CD4-positive, alpha-beta memory T cell (primary cell): ENCODE data around the gene PARP6. TPM values are rescaled to one million over a fixed set of nuclear protein-coding genes. Genes with fewer than 3 reads are reported as not detected.

ENCODE experiments used
- CTCF ChIA-PET: fragments of 350-600 bp; sonication (Branson Sonifier 250); formaldehyde crosslinking; loops from one replicate; lab custom pipeline; 2021; ENCODE audit warnings: inconsistent platforms; ENCODE audit not compliant: partially characterized antibody; lab: Charles Lee
- POLR2A ChIA-PET: fragments of 350-600 bp; sonication (Branson Sonifier 250); formaldehyde crosslinking; loops from one replicate; lab custom pipeline; 2021; ENCODE audit not compliant: partially characterized antibody; lab: Charles Lee
- DNase-seq, 5 donors: peaks; one replicate each; pipeline versions ENCODE4 v3.0.0 to v3.0.0-alpha.2; 2020 to 2022; ENCODE audit warnings: mixed read lengths in 1 of 5
- H3K27ac ChIP-seq: one replicate; pipeline ENCODE4 v1.7.0; 2013; ENCODE audit warnings: low read depth, low read length
- H3K27me3 ChIP-seq: 2 replicates; pipeline ENCODE4 v1.7.0; 2013; ENCODE audit warnings: mild to moderate bottlenecking, low read length, moderate library complexity; ENCODE audit not compliant: insufficient read depth
- H3K36me3 ChIP-seq: 2 replicates; pipeline ENCODE4 v1.7.0; 2013; ENCODE audit warnings: mild to moderate bottlenecking, low read length, moderate library complexity; ENCODE audit not compliant: insufficient read depth
- H3K4me1 ChIP-seq: 2 replicates; pipeline ENCODE4 v1.7.0; 2013; ENCODE audit warnings: mild to moderate bottlenecking, low read length, moderate library complexity; ENCODE audit not compliant: insufficient read depth
- H3K4me3 ChIP-seq, 2 donors: one replicate each; pipeline ENCODE4 v1.7.0; 2013; ENCODE audit warnings: low read length in 2 of 2, mild to moderate bottlenecking in 1 of 2
- H3K9me3 ChIP-seq, 2 donors: one replicate each; pipeline ENCODE4 v1.7.0; 2013; ENCODE audit warnings: low read length in 2 of 2, control low read depth in 1 of 2; ENCODE audit not compliant: control insufficient read depth in 1 of 2
- H3K27ac Mint-ChIP-seq, 7 donors: one replicate each; pipeline ENCODE4 v1.8.0; 2020 to 2021; ENCODE audit warnings: mixed read lengths in 7 of 7, mild to moderate bottlenecking in 6 of 7, inconsistent platforms in 3 of 7, moderate library complexity in 3 of 7
- H3K27me3 Mint-ChIP-seq, 2 donors: one replicate each; pipeline ENCODE4 v1.8.0; 2020 to 2021; ENCODE audit warnings: mixed read lengths in 2 of 2
- H3K36me3 Mint-ChIP-seq, 2 donors: one replicate each; pipeline ENCODE4 v1.8.0; 2020 to 2021; ENCODE audit warnings: mixed read lengths in 2 of 2, inconsistent platforms in 1 of 2, mild to moderate bottlenecking in 1 of 2
- H3K4me1 Mint-ChIP-seq, 4 donors: one replicate each; pipeline ENCODE4 v1.8.0; 2020 to 2021; ENCODE audit warnings: mixed read lengths in 4 of 4, mild to moderate bottlenecking in 1 of 4
- H3K4me3 Mint-ChIP-seq, 8 donors: one replicate each; pipeline ENCODE4 v1.8.0; 2020 to 2021; ENCODE audit warnings: mixed read lengths in 8 of 8, mild to moderate bottlenecking in 7 of 8, moderate library complexity in 6 of 8, inconsistent platforms in 3 of 8
- H3K9me3 Mint-ChIP-seq, 8 donors: one replicate each; pipeline ENCODE4 v1.8.0; 2020 to 2021; ENCODE audit warnings: mixed read lengths in 8 of 8, mild to moderate bottlenecking in 5 of 8, inconsistent platforms in 3 of 8, moderate library complexity in 1 of 8
- intact Hi-C: fragments of 100-400 bp; cut with micrococcal nuclease; formaldehyde crosslinking; loops from one replicate; pipeline ENCODE4 v1.15.1; 2023
- polyA plus RNA-seq, 2 donors: library from polyadenylated mRNA; unstranded; fragments of 300-500 nt; fragmentation: Illumina TruSeq; gene quantifications; one replicate each; pipeline ENCODE4 v1.2.3, GENCODE V29; 2021
- total RNA-seq, 2 experiments: library from RNA; stranded (reverse); gene quantifications; one replicate each; pipeline ENCODE4 v1.2.3, GENCODE V29; 2021

The PARP6 gene
- total and polyA plus RNA-seq, 4 experiments from 2014 or later, result 7.5 to 111 (median 72.5) TPM

DNA sequence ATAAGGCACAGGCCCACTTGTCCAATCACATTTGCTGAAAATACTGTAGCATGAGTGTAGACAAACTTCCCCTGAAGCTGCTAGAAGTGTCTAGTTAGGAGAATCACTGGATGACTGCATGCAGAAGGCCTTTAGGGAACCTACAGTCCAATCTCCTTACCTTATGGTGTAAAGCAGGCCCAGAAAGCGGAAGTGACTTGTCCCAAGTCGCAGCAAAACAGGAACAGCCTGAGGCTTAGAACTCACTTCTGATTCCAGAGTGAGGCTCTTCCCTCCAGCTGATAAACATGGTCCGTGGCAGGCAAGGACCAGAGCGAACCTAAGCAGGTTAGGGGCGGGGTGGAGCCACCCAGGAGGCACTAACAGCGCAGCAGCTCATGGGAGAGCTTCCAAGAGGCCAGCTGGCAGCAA, 77.2 kb downstream of the PARP6 start:
- H3K9me3 ChIP-seq, result no peaks in the 10 kb centered on the region
- Mint-ChIP-seq H3K27me3 (peaks cover 2 to 9% of the 10 kb centered on the region in 2 donors), H3K4me3 (no peak overlapping the region), H3K27ac (no peak overlapping the region), H3K36me3 (peaks cover 17 to 20% of the 10 kb centered on the region in 2 donors), H3K4me1 (peaks cover 0 to 13% (median 5%) of the 10 kb centered on the region in 4 donors), H3K9me3 (peaks cover 0 to 3% (median 0%) of the 10 kb centered on the region in 8 donors)
- peaks cover 14% of the 10 kb centered on the region for H3K36me3 ChIP-seq
- no peak overlapping the region for H3K4me3 ChIP-seq
- no peaks in the 10 kb centered on the region for H3K27me3 ChIP-seq
- CTCF ChIA-PET, result interaction anchor here (1.2 kb wide), 1 partner anchor 78 kb away, joined by 3 read pairs; no protein-coding TSS in a partner anchor
- POLR2A ChIA-PET, result no interaction called here
- intact Hi-C loops, result loop anchor here (5.0 to 10.0 kb wide), 2 partner anchors 77 to 480 kb away; partner anchors contain the start of gene PARP6
- no peak overlapping the region for H3K27ac ChIP-seq
- H3K4me1 ChIP-seq, result peaks cover 4% of the 10 kb centered on the region
- DNase-seq, result no peak

DNA sequence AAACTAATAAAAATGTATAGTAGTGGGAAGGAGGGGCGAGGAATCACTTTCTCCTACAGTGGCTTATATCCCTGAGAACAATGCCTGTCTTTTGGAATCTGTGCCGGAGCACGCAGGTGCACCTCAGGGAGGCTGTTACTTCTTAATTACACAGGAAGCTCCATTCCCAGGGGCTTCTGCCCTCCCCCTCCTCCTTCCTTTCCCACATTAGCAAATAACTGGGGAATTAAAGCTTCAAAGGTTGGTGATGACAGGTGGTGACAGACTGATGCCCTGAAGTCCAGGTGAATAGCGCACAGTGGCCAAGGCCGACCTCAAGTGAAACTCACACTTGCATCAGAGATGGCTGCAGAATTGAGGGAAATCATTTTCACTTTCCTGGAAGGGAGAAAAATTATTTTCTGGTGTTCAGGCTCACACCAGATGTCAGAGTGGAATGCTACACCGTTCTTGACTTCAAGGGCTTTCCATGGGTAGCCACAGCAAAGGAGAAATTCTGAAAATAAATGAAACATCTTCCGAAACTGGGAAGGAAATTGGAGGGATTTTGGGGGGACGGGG, 78.4 kb downstream of the PARP6 start:
- DNase-seq, result no peak
- Histone ChIP-seq H3K36me3 (peaks cover 2% of the 10 kb centered on the region), H3K9me3 (no peaks in the 10 kb centered on the region), H3K27ac (no peak overlapping the region), H3K27me3 (no peaks in the 10 kb centered on the region), H3K4me3 (no peak overlapping the region), H3K4me1 (peaks cover 4% of the 10 kb centered on the region)
- Mint-ChIP-seq H3K9me3 (peaks cover 0 to 3% (median 0%) of the 10 kb centered on the region in 8 donors), H3K27me3 (peaks cover 2 to 9% of the 10 kb centered on the region in 2 donors), H3K4me3 (no peak overlapping the region), H3K36me3 (peaks cover 5 to 10% of the 10 kb centered on the region in 2 donors), H3K27ac (no peak overlapping the region), H3K4me1 (peaks cover 0 to 13% (median 3%) of the 10 kb centered on the region in 4 donors)
- intact Hi-C loops, result loop anchor here (10.0 kb wide), 1 partner anchor 481 kb away; no protein-coding TSS in a partner anchor
- ChIA-PET CTCF (no interaction called here), POLR2A (interaction anchor here (0.7 kb wide), 1 partner anchor 349 kb away, joined by 4 read pairs; no protein-coding TSS in a partner anchor)

DNA sequence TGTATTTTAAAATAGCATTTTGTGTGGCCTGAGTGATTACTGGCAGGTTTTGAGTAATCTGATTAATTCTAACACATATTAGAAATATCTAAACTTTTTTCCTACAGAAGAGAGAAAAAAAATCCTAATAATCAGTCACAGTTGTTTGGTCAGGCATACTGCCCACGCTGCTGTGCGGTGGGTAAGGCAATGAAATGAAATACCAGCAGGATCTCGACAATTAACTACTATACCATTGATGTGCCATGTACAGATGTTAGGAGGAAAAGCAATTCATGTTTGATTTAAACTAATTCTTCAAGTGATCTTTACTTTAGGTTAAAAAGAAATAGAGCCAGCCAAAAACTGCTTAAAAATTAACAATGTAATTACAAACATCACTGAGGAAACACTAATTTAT, 79.9 kb downstream of the PARP6 start:
- Histone ChIP-seq H3K27ac (no peak overlapping the region), H3K36me3 (no peaks in the 10 kb centered on the region), H3K4me3 (no peak overlapping the region), H3K4me1 (no peaks in the 10 kb centered on the region), H3K9me3 (no peaks in the 10 kb centered on the region), H3K27me3 (no peaks in the 10 kb centered on the region)
- peaks cover 0 to 4% (median 1%) of the 10 kb centered on the region in 4 donors for H3K4me1 Mint-ChIP-seq
- H3K9me3 Mint-ChIP-seq, result no peaks in the 10 kb centered on the region
- no peak for DNase-seq
- CTCF ChIA-PET, result no interaction called here
- H3K27ac Mint-ChIP-seq, result no peak overlapping the region
- H3K4me3 Mint-ChIP-seq, result no peak overlapping the region
- H3K36me3 Mint-ChIP-seq, result no peaks in the 10 kb centered on the region
- POLR2A ChIA-PET, result no interaction called here
- intact Hi-C loops, result loop anchor here (10.0 kb wide), 1 partner anchor 482 kb away; no protein-coding TSS in a partner anchor
- peaks cover 3 to 9% of the 10 kb centered on the region in 2 donors for H3K27me3 Mint-ChIP-seq

Other genes starting within 250 kb of the PARP6 start
- 10 to 100 TPM; 37.9 to 44.0 TPM for gene MYO9A, start 154.4 kb downstream of the PARP6 start, total RNA-seq
- gene MYO9A, start 154.4 kb downstream of the PARP6 start, polyA plus RNA-seq, result 10 to 100 TPM in 1 of 2 donors, 1 to 10 TPM in 1; 7.8 to 18.1 TPM
- 1 to 10 TPM; 1.1 to 2.6 TPM for gene SENP8, start 154.2 kb downstream of the PARP6 start, total RNA-seq
- 1 to 10 TPM in 1 of 2 donors, under 1 TPM in 1; 0.69 to 1.4 TPM for gene SENP8, start 154.2 kb downstream of the PARP6 start, polyA plus RNA-seq
- gene GRAMD2A, start 74.8 kb downstream of the PARP6 start, total RNA-seq, result not detected
- gene GRAMD2A, start 74.8 kb downstream of the PARP6 start, polyA plus RNA-seq, result not detected
- 100 to 1,000 TPM; 378 to 383 TPM for gene PKM, start 41.4 kb downstream of the PARP6 start, total RNA-seq
- 100 to 1,000 TPM; 440 to 658 TPM for gene PKM, start 41.4 kb downstream of the PARP6 start, polyA plus RNA-seq
- 1 to 10 TPM; 2.6 to 4.9 TPM for gene CELF6, start 47.6 kb upstream of the PARP6 start, total RNA-seq
- not detected for gene CELF6, start 47.6 kb upstream of the PARP6 start, polyA plus RNA-seq
- gene HEXA, start 103.5 kb upstream of the PARP6 start, total RNA-seq, result 10 to 100 TPM; 84.4 to 84.6 TPM
- gene HEXA, start 103.5 kb upstream of the PARP6 start, polyA plus RNA-seq, result 100 to 1,000 TPM in 1 of 2 donors, 10 to 100 TPM in 1; 69.9 to 102 TPM
- not detected for gene TMEM202, start 125.8 kb upstream of the PARP6 start, total RNA-seq
- gene TMEM202, start 125.8 kb upstream of the PARP6 start, polyA plus RNA-seq, result not detected
- 100 to 1,000 TPM; 203 to 210 TPM for gene ARIH1, start 201.8 kb upstream of the PARP6 start, total RNA-seq
- 10 to 100 TPM; 10.5 to 36.8 TPM for gene ARIH1, start 201.8 kb upstream of the PARP6 start, polyA plus RNA-seq